GM12874 (cell line): ENCODE measurements around the gene LRMDA.

Experiments
- TF ChIP-seq, protein P1 (sequence below): IDR thresholded peaks from 2 replicates; pipeline ENCODE4 v1.5.1; 2011; ENCODE audit warnings: low read depth, mild to moderate bottlenecking, control low read depth, low read length, moderate library complexity; ENCODE audit not compliant: insufficient read depth

LRMDA gene

DNA sequence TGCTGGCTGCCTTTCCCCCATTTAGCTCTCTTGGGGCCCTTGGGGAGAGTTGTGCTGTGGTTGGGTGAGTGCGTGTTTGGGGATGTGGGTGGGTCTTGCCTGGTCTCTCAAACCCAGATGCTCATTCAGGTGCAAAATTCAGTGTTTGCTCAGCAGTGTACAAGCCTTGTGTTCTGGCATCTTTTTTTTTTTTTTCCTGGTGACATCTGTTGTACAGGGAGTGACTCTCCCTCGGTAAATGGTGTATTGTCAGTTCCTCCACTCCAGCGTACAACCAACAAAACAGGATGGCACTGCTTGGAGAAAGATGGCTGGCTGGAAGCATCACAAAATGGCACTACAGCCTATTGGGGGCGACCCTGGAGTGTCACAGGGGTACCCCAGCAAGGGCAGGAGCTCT is 75.5 kb downstream of the LRMDA start:
- TF ChIP-seq, protein P1, sequence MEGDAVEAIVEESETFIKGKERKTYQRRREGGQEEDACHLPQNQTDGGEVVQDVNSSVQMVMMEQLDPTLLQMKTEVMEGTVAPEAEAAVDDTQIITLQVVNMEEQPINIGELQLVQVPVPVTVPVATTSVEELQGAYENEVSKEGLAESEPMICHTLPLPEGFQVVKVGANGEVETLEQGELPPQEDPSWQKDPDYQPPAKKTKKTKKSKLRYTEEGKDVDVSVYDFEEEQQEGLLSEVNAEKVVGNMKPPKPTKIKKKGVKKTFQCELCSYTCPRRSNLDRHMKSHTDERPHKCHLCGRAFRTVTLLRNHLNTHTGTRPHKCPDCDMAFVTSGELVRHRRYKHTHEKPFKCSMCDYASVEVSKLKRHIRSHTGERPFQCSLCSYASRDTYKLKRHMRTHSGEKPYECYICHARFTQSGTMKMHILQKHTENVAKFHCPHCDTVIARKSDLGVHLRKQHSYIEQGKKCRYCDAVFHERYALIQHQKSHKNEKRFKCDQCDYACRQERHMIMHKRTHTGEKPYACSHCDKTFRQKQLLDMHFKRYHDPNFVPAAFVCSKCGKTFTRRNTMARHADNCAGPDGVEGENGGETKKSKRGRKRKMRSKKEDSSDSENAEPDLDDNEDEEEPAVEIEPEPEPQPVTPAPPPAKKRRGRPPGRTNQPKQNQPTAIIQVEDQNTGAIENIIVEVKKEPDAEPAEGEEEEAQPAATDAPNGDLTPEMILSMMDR: no peak

DNA sequence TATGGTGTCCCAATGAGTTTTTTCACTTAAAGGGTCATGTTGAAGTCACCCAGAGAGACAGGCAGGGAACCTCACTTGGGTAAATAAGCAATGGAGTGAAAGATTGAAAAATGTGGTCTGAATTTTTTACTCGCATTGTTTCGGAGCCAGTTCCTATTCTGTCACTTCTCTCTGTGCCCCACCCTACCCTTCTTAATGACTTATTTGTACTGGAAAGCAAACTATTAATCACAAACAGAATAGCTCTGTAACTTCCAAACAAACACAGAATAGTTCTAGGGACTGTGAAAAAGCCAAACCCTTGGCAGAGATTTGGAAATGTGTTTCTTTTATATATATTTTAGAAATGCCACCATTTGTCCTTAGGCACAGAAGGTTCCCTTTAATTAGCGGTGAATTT is 76.0 kb downstream of the LRMDA start:
- TF ChIP-seq, protein P1: no peak

- TF ChIP-seq, protein P1: no peak
These were observed 76.9 kb downstream of the LRMDA start for GRCh38 chr10:75508239-75508813.

DNA sequence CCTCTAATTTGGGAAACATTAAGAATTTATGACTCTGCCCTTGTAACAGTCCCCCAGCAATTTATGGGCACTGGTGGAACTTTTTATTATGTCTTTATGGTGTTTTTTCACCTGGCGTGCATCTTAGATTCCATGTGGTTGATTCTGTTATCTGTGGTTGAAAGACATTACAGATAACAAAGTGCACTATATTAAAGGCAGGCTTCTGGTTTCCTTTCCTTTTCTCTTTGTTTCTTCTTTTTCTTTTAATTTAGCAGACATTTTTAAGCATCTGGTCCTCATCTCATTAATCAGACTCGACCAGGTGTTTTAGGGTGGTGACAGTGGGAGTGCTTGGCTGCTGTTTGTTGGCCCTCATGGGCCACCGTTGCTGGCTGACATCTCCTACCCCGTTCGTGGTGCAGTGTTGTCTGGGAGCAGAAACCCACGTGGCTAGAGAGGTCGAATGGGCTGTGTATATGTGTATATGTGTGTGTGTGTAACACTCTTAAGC is 77.4 kb downstream of the LRMDA start:
- TF ChIP-seq, protein P1: no peak

GRCh38 chr10:75509706-75510105 is 78.3 kb downstream of the LRMDA start:
- TF ChIP-seq, protein P1: no peak

DNA sequence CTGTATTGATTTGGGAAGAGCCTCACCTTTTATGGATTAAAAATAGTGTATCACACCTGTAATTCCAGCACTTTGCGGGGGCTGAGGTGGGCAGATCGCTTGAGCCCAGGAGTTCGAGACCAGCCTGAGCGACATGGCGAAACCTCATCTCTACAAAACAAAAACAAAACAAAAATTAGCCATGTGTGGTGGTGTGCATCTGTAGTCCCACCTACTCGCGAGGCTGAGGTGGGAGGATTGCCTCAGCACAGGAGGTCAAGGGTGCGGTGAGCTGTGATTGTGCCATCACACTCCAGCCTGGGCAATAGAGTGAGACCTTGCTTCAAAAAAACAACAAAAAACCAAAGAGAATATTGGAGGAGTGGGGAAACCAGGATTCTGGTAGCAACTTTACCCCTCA is 79.6 kb downstream of the LRMDA start:
- TF ChIP-seq, protein P1: no peak

GRCh38 chr10:75512203-75512933 is 80.9 kb downstream of the LRMDA start:
- TF ChIP-seq, protein P1: no peak
